Activated CD4-positive, alpha-beta memory T cell treated with anti-CD3 and anti-CD28 coated beads for 36 hours (primary cell): ENCODE data around the gene WTIP. TPM values are rescaled to one million over a fixed set of nuclear protein-coding genes. Genes with fewer than 3 reads are reported as not detected.

Experiments used
- CTCF ChIA-PET: fragments of 350-600 bp; sonication (Branson Sonifier 250); formaldehyde crosslinking; loops from one replicate; lab custom pipeline; 2021; ENCODE audit warnings: antibody characterized with exemption, inconsistent platforms; lab: Charles Lee
- POLR2A ChIA-PET: fragments of 350-600 bp; sonication (Branson Sonifier 250); formaldehyde crosslinking; loops from one replicate; lab custom pipeline; 2021; ENCODE audit warnings: antibody characterized with exemption; lab: Charles Lee
- DNase-seq: peaks from one replicate; pipeline ENCODE4 v3.0.0-alpha.2; 2020
- H3K27ac Mint-ChIP-seq: one replicate; pipeline ENCODE4 v1.8.0; 2021; ENCODE audit warnings: mixed read lengths
- H3K27me3 Mint-ChIP-seq: one replicate; pipeline ENCODE4 v1.8.0; 2021; ENCODE audit warnings: mixed read lengths
- H3K36me3 Mint-ChIP-seq: one replicate; pipeline ENCODE4 v1.8.0; 2021; ENCODE audit warnings: mixed read lengths
- H3K4me1 Mint-ChIP-seq: one replicate; pipeline ENCODE4 v1.8.0; 2021; ENCODE audit warnings: low read depth, mixed read lengths
- H3K4me3 Mint-ChIP-seq: one replicate; pipeline ENCODE4 v1.8.0; 2021; ENCODE audit warnings: mild to moderate bottlenecking, mixed read lengths
- H3K9me3 Mint-ChIP-seq: one replicate; pipeline ENCODE4 v1.8.0; 2021; ENCODE audit warnings: mixed read lengths
- intact Hi-C: fragments of 100-400 bp; cut with micrococcal nuclease; formaldehyde crosslinking; loops from one replicate; pipeline ENCODE4 v1.15.1; 2023
- total RNA-seq, 2 experiments: library from RNA; stranded (reverse); gene quantifications; one replicate each; pipeline ENCODE4 v1.2.3, GENCODE V29; 2021

WTIP gene
- total RNA-seq, 2 experiments from 2014 or later, result 0.52 to 0.65 TPM

GRCh38 chr19:34497112-34497805 is 15.7 kb downstream of the WTIP start:
- H3K4me1 Mint-ChIP-seq, result peaks cover 11% of the 10 kb centered on the region
- no peaks in the 10 kb centered on the region for H3K9me3 Mint-ChIP-seq
- no peak for DNase-seq
- H3K27me3 Mint-ChIP-seq, result peaks cover 11% of the 10 kb centered on the region
- ChIA-PET POLR2A (no interaction called here), CTCF (no interaction called here)
- no peaks in the 10 kb centered on the region for H3K36me3 Mint-ChIP-seq
- intact Hi-C loops, result no loop called here
- H3K27ac Mint-ChIP-seq, result no peak overlapping the region
- no peak overlapping the region for H3K4me3 Mint-ChIP-seq

- POLR2A ChIA-PET, result no interaction called here
- H3K27me3 Mint-ChIP-seq, result peaks cover 13% of the 10 kb centered on the region
- intact Hi-C loops, result no loop called here
- no peaks in the 10 kb centered on the region for H3K9me3 Mint-ChIP-seq
- no peak for DNase-seq
- H3K36me3 Mint-ChIP-seq, result no peaks in the 10 kb centered on the region
- H3K4me1 Mint-ChIP-seq, result peaks cover 11% of the 10 kb centered on the region
- H3K4me3 Mint-ChIP-seq, result no peak overlapping the region
- H3K27ac Mint-ChIP-seq, result no peak overlapping the region
- CTCF ChIA-PET, result interaction anchor here (0.7 to 2.3 kb wide), 4 partner anchors 14 to 140 kb away, joined by 3 to 6 read pairs (median 4); no protein-coding TSS in a partner anchor
Measured at GRCh38 chr19:34499155-34499834, 17.7 kb downstream of the WTIP start.

- peaks cover 13% of the 10 kb centered on the region for H3K27me3 Mint-ChIP-seq
- peaks cover 11% of the 10 kb centered on the region for H3K4me1 Mint-ChIP-seq
- H3K4me3 Mint-ChIP-seq, result no peak overlapping the region
- no peaks in the 10 kb centered on the region for H3K9me3 Mint-ChIP-seq
- H3K36me3 Mint-ChIP-seq, result no peaks in the 10 kb centered on the region
- CTCF ChIA-PET, result interaction anchor here (0.6 to 2.3 kb wide), 6 partner anchors 16 to 136 kb away, joined by 3 to 6 read pairs (median 4); no protein-coding TSS in a partner anchor
- no peak overlapping the region for H3K27ac Mint-ChIP-seq
- intact Hi-C loops, result loop anchor here (1.0 to 5.0 kb wide), 4 partner anchors 26 to 212 kb away; partner anchors contain the start of gene PDCD2L
- POLR2A ChIA-PET, result no interaction called here
- DNase-seq, result no peak
Measured at GRCh38 chr19:34500656-34501120, 19.1 kb downstream of the WTIP start.

- peaks cover 13% of the 10 kb centered on the region for H3K27me3 Mint-ChIP-seq
- ChIA-PET POLR2A (no interaction called here), CTCF (interaction anchor here (0.6 to 2.3 kb wide), 7 partner anchors 10 to 110 kb away, joined by 3 to 6 read pairs (median 4); no protein-coding TSS in a partner anchor)
- H3K9me3 Mint-ChIP-seq, result no peaks in the 10 kb centered on the region
- no peaks in the 10 kb centered on the region for H3K36me3 Mint-ChIP-seq
- no peak overlapping the region for H3K27ac Mint-ChIP-seq
- H3K4me1 Mint-ChIP-seq, result peaks cover 11% of the 10 kb centered on the region
- peak; percentile 93 for DNase-seq
- intact Hi-C loops, result loop anchor here (1.0 to 5.0 kb wide), 4 partner anchors 27 to 211 kb away; partner anchors contain the start of gene PDCD2L
- H3K4me3 Mint-ChIP-seq, result no peak overlapping the region
Measured at GRCh38 chr19:34501339-34502320, 20.1 kb downstream of the WTIP start.

- Mint-ChIP-seq H3K36me3 (no peaks in the 10 kb centered on the region), H3K27ac (no peak overlapping the region), H3K27me3 (peaks cover 13% of the 10 kb centered on the region), H3K4me3 (no peak overlapping the region), H3K9me3 (no peaks in the 10 kb centered on the region), H3K4me1 (peaks cover 11% of the 10 kb centered on the region)
- intact Hi-C loops, result loop anchor here (5.0 kb wide), 2 partner anchors 100 to 210 kb away; partner anchors contain the start of gene PDCD2L
- DNase-seq, result no peak
- ChIA-PET POLR2A (no interaction called here), CTCF (interaction anchor here (0.6 to 0.8 kb wide), 2 partner anchors 9 to 32 kb away, joined by 3 to 4 read pairs; no protein-coding TSS in a partner anchor)
Measured at GRCh38 chr19:34502582-34503411, 21.2 kb downstream of the WTIP start.

GRCh38 chr19:34503531-34504272 is 22.1 kb downstream of the WTIP start:
- no peak for DNase-seq
- H3K9me3 Mint-ChIP-seq, result no peaks in the 10 kb centered on the region
- H3K27me3 Mint-ChIP-seq, result peaks cover 13% of the 10 kb centered on the region
- intact Hi-C loops, result loop anchor here (5.0 kb wide), 2 partner anchors 101 to 209 kb away; partner anchors contain the start of gene PDCD2L
- ChIA-PET CTCF (no interaction called here), POLR2A (no interaction called here)
- no peak overlapping the region for H3K4me3 Mint-ChIP-seq
- no peak overlapping the region for H3K27ac Mint-ChIP-seq
- H3K4me1 Mint-ChIP-seq, result peaks cover 11% of the 10 kb centered on the region
- H3K36me3 Mint-ChIP-seq, result no peaks in the 10 kb centered on the region

GRCh38 chr19:34504273-34504808 is 22.8 kb downstream of the WTIP start:
- intact Hi-C loops, result loop anchor here (5.0 kb wide), 2 partner anchors 102 to 208 kb away; partner anchors contain the start of gene PDCD2L
- Mint-ChIP-seq H3K27me3 (peaks cover 15% of the 10 kb centered on the region), H3K36me3 (no peaks in the 10 kb centered on the region), H3K27ac (no peak overlapping the region), H3K4me1 (peaks cover 11% of the 10 kb centered on the region), H3K4me3 (no peak overlapping the region), H3K9me3 (no peaks in the 10 kb centered on the region)
- ChIA-PET POLR2A (no interaction called here), CTCF (no interaction called here)
- DNase-seq, result no peak

GRCh38 chr19:34504809-34505291 is 23.3 kb downstream of the WTIP start:
- intact Hi-C loops, result loop anchor here (5.0 kb wide), 2 partner anchors 103 to 207 kb away; partner anchors contain the start of gene PDCD2L
- Mint-ChIP-seq H3K27me3 (peaks cover 12% of the 10 kb centered on the region), H3K36me3 (no peaks in the 10 kb centered on the region), H3K27ac (no peak overlapping the region), H3K4me1 (peaks cover 9% of the 10 kb centered on the region), H3K9me3 (no peaks in the 10 kb centered on the region), H3K4me3 (no peak overlapping the region)
- ChIA-PET CTCF (no interaction called here), POLR2A (no interaction called here)
- no peak for DNase-seq

- CTCF ChIA-PET, result no interaction called here
- no peak for DNase-seq
- Mint-ChIP-seq H3K27ac (no peak overlapping the region), H3K4me1 (peaks cover 7% of the 10 kb centered on the region), H3K9me3 (peaks cover 1% of the 10 kb centered on the region), H3K36me3 (no peaks in the 10 kb centered on the region), H3K27me3 (peaks cover 10% of the 10 kb centered on the region), H3K4me3 (no peak overlapping the region)
- POLR2A ChIA-PET, result no interaction called here
- intact Hi-C loops, result no loop called here
Measured at GRCh38 chr19:34505321-34506025, 23.9 kb downstream of the WTIP start.

- Mint-ChIP-seq H3K9me3 (peaks cover 6% of the 10 kb centered on the region), H3K4me3 (no peak overlapping the region), H3K27ac (no peak overlapping the region), H3K36me3 (peaks cover 4% of the 10 kb centered on the region), H3K4me1 (peaks cover 7% of the 10 kb centered on the region), H3K27me3 (peaks cover 12% of the 10 kb centered on the region)
- CTCF ChIA-PET, result no interaction called here
- no peak for DNase-seq
- intact Hi-C loops, result no loop called here
- POLR2A ChIA-PET, result no interaction called here
Measured at GRCh38 chr19:34506026-34506370, 24.4 kb downstream of the WTIP start.
